ENCODE results near the gene MTMR6. TPM values are rescaled to one million over a fixed set of nuclear protein-coding genes. Genes with fewer than 3 reads are reported as not detected.

Gene MTMR6
- total RNA-seq, 4 donors from 2014 or later, result 19.9 to 28.4 (median 23.6) TPM

GRCh38 chr13:25207291-25207810, 79.9 kb downstream of the MTMR6 start:
- WGBS, result 62% methylated on average over 8 of the region's 8 CpGs
- Histone ChIP-seq H3K9me3 (no peaks in the 10 kb centered on the region), H3K27me3 (peaks cover 0 to 8% (median 0%) of the 10 kb centered on the region in 4 donors), H3K36me3 (no peaks in the 10 kb centered on the region), H3K4me1 (no peaks in the 10 kb centered on the region), H3K4me3 (no peak overlapping the region), H3K27ac (replicated peaks in 1 of 4) (no peak overlapping the region)
- TF ChIP-seq, protein P1, sequence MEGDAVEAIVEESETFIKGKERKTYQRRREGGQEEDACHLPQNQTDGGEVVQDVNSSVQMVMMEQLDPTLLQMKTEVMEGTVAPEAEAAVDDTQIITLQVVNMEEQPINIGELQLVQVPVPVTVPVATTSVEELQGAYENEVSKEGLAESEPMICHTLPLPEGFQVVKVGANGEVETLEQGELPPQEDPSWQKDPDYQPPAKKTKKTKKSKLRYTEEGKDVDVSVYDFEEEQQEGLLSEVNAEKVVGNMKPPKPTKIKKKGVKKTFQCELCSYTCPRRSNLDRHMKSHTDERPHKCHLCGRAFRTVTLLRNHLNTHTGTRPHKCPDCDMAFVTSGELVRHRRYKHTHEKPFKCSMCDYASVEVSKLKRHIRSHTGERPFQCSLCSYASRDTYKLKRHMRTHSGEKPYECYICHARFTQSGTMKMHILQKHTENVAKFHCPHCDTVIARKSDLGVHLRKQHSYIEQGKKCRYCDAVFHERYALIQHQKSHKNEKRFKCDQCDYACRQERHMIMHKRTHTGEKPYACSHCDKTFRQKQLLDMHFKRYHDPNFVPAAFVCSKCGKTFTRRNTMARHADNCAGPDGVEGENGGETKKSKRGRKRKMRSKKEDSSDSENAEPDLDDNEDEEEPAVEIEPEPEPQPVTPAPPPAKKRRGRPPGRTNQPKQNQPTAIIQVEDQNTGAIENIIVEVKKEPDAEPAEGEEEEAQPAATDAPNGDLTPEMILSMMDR (IDR thresholded peaks at IDR 0.05), result no peak
- intact Hi-C loops (cut with DNase I), result no loop called here
- no peak for DNase-seq (ENCODE audit: extremely low spot score)

GRCh38 chr13:25204863-25205262, 82.4 kb downstream of the MTMR6 start:
- 78% methylated on average over 4 of the region's 4 CpGs for WGBS
- Histone ChIP-seq H3K27me3 (peaks cover 0 to 13% (median 0%) of the 10 kb centered on the region in 4 donors), H3K9me3 (no peaks in the 10 kb centered on the region), H3K4me3 (no peak overlapping the region), H3K27ac (replicated peaks in 1 of 4) (no peak overlapping the region), H3K36me3 (no peaks in the 10 kb centered on the region), H3K4me1 (no peaks in the 10 kb centered on the region)
- intact Hi-C loops (cut with DNase I), result no loop called here
- no peak for TF ChIP-seq EP300 (IDR thresholded peaks at IDR 0.05)
- no peak for TF ChIP-seq POLR2AphosphoS5 (IDR thresholded peaks at IDR 0.05)
- TF ChIP-seq, protein P1 (IDR thresholded peaks at IDR 0.05), result no peak
- no peak for TF ChIP-seq POLR2A (IDR thresholded peaks at IDR 0.05; ENCODE audit: low read depth)
- no peak for DNase-seq (ENCODE audit: extremely low spot score)

DNA sequence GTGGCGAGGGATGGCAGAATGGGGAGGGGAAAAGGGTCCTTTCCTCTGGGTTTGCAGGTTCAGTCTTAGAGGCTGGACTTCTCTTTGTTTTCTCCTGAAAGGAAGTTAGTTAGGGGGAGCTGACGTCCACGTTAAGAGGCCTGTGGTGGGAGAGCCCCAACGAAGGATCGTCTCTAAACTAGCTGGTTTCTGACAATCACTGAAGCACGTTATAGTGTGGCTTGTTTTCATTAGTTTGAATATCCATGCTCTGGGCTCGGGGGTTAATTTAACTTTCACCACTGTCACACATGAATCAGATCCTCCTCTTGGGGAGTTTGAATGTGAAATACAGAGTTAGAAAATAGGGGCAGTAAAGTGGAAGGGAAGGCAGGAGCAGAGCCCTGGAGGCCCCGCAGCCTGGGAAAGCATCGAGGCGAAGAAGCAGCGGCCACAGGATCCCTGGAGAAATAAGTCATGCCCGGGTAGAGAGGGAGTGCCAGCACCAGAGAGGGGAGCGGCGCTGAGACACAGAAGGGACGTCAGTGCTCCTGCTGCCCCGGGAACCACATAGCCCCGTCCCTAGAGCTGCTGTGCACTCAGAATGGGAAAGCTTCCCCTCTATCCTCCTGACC, 84.1 kb downstream of the MTMR6 start:
- TF ChIP-seq, protein P1 (IDR thresholded peaks at IDR 0.05), result no peak
- TF ChIP-seq POLR2AphosphoS5 (IDR thresholded peaks at IDR 0.05), result no peak
- TF ChIP-seq EP300 (IDR thresholded peaks at IDR 0.05), result no peak
- no peak for TF ChIP-seq POLR2A (IDR thresholded peaks at IDR 0.05; ENCODE audit: low read depth)
- no peak for DNase-seq (ENCODE audit: extremely low spot score)
- intact Hi-C loops (cut with DNase I), result no loop called here
- peaks cover 0 to 13% (median 0%) of the 10 kb centered on the region in 4 donors for H3K27me3 ChIP-seq
- no peaks in the 10 kb centered on the region for H3K36me3 ChIP-seq
- 32% methylated on average over 17 of the region's 17 CpGs for WGBS
- H3K4me1 ChIP-seq, result no peaks in the 10 kb centered on the region
- no peaks in the 10 kb centered on the region for H3K9me3 ChIP-seq
- H3K27ac ChIP-seq (replicated peaks in 1 of 4), result no peak overlapping the region
- no peak overlapping the region for H3K4me3 ChIP-seq

- TF ChIP-seq, protein P1 (IDR thresholded peaks at IDR 0.05), result no peak
- no peak for TF ChIP-seq EP300 (IDR thresholded peaks at IDR 0.05)
- TF ChIP-seq POLR2AphosphoS5 (IDR thresholded peaks at IDR 0.05), result no peak
- no peak for TF ChIP-seq POLR2A (IDR thresholded peaks at IDR 0.05; ENCODE audit: low read depth)
Observed at GRCh38 chr13:25200783-25201182, 86.5 kb downstream of the MTMR6 start.

GRCh38 chr13:25198647-25199046, 88.6 kb downstream of the MTMR6 start:
- Histone ChIP-seq H3K4me1 (no peaks in the 10 kb centered on the region), H3K4me3 (no peak overlapping the region), H3K27me3 (peaks cover 0 to 17% (median 0%) of the 10 kb centered on the region in 4 donors), H3K9me3 (no peaks in the 10 kb centered on the region), H3K36me3 (no peaks in the 10 kb centered on the region), H3K27ac (replicated peaks in 1 of 4) (no peak overlapping the region)
- WGBS, result 76% methylated on average over 5 of the region's 5 CpGs
- no peak for DNase-seq (ENCODE audit: extremely low spot score)
- TF ChIP-seq POLR2AphosphoS5 (IDR thresholded peaks at IDR 0.05) (no peak), POLR2A (IDR thresholded peaks at IDR 0.05; ENCODE audit: low read depth) (no peak), EP300 (IDR thresholded peaks at IDR 0.05) (no peak)
- TF ChIP-seq, protein P1 (IDR thresholded peaks at IDR 0.05), result no peak
- intact Hi-C loops (cut with DNase I), result no loop called here

More at GRCh38 chr13:25200783-25201182, 86.5 kb downstream of the MTMR6 start:
- no peak for DNase-seq (ENCODE audit: extremely low spot score)
- Histone ChIP-seq H3K36me3 (no peaks in the 10 kb centered on the region), H3K4me1 (no peaks in the 10 kb centered on the region), H3K27ac (replicated peaks in 1 of 4) (no peak overlapping the region), H3K27me3 (peaks cover 0 to 17% (median 0%) of the 10 kb centered on the region in 4 donors), H3K9me3 (no peaks in the 10 kb centered on the region), H3K4me3 (no peak overlapping the region)
- intact Hi-C loops (cut with DNase I), result no loop called here
- WGBS, result 68% methylated on average over 4 of the region's 4 CpGs
